ENCODE results near the gene TUBB1.

Gene TUBB1

DNA sequence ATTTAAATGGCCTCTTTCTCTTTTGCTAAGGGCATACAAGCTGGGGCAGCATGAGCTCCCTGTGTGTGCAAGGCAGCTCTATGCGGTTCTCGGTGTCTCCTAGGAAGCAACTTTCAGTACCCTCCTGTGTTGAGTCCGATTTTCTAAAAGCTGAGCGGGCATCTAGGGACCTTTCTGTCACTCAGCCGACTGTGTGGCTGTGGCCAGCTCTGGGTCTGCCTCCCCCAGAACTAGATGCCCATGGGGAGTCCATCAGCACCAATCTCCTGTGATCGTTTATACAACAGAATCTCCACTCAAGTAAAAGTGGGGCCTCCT is 30.7 kb upstream of the TUBB1 start:
- H3K4me3 ChIP-seq (ENCODE audit: low read depth, low read length) = no peak overlapping the region

DNA sequence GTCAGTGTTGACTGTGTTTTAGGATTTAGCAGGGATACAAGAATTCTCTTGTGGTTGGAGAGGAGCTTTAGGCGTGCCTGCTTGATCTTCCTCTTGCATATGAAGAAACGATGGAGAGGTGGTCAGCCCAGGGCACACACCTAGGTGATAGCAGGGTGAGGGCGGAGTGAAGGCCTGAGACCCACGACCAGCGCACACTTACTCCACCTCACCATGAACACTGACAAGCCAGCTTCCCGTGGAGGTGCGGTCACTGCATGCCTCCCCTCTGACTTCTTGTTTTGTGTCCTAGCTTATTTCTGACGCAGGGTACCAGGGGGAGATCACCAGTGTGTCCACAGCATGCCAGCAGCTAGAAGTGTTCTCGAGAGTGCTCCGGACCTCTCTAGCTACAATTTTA is 30.0 kb upstream of the TUBB1 start:
- H3K4me3 ChIP-seq (ENCODE audit: low read depth, low read length) = no peak overlapping the region

DNA sequence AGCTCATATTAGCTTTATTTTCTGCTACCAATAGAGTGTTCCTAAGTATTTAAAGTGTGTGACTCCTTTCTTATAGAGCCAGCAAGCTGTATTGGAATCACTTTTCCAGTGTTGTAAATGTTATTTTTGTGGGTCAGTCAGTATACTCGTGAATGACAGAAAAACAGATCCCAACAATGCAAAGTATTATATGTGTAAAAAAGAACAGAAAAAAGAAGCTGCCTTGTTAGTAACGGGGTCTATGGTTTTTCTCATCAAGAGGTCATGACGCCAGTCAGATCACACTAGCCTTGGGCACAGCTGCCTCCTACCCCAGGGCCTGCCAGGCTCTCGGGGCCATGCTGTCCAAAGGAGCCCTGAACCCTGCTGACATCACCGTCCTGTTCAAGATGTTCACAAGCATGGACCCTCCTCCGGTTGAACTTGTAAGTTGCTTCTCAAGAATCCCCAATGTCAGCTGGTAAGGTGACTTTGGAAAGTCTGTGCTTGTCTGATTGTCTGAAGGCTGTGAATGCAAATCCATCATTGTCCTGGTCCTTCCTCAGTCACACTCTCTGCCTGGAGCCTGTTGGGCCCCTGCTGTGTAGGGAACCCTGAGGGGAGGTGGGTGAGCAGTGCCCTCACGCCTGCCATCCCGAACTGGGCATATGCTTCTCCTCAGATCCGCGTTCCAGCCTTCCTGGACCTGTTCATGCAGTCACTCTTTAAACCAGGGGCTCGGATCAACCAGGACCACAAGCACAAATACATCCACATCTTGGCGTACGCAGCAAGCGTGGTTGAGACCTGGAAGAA is 28.4 kb upstream of the TUBB1 start:
- no peak overlapping the region for H3K4me3 ChIP-seq (ENCODE audit: low read depth, low read length)

DNA sequence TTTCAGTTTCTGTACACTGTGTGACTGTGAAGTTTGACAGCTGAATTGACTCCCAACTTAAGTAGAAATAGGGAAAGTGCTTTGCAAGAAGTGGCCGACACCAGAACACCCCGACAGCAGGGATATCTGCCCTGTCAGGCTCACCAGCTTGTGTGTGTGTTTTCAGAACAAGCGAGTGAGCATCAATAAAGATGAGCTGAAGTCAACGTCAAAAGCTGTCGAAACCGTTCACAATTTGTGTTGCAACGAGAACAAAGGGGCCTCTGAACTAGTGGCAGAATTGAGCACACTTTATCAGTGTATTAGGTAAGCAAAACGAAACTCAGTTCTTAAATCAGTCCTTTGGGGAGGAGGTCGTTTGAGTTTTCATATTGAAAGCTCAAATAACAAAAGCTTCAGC is 27.5 kb upstream of the TUBB1 start:
- no peak overlapping the region for H3K4me3 ChIP-seq (ENCODE audit: low read depth, low read length)

DNA sequence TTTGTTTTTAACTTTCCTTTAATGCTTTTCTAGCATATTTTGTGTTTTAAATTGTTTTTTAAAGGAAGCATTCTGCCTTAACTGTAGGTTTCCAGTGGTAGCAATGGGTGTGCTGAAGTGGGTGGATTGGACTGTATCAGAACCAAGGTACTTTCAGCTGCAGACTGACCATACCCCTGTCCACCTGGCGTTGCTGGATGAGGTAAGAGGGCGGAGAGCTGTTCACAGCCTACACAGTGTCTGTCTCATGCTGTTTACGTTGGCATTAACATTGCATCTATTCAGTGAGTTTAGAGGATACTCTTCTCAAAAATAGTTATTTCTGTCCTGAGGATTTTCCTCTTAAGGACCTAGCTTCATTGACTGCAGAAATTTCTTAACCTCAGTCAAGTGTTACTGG is 26.3 kb upstream of the TUBB1 start:
- H3K4me3 ChIP-seq (ENCODE audit: low read depth, low read length) = no peak overlapping the region

DNA sequence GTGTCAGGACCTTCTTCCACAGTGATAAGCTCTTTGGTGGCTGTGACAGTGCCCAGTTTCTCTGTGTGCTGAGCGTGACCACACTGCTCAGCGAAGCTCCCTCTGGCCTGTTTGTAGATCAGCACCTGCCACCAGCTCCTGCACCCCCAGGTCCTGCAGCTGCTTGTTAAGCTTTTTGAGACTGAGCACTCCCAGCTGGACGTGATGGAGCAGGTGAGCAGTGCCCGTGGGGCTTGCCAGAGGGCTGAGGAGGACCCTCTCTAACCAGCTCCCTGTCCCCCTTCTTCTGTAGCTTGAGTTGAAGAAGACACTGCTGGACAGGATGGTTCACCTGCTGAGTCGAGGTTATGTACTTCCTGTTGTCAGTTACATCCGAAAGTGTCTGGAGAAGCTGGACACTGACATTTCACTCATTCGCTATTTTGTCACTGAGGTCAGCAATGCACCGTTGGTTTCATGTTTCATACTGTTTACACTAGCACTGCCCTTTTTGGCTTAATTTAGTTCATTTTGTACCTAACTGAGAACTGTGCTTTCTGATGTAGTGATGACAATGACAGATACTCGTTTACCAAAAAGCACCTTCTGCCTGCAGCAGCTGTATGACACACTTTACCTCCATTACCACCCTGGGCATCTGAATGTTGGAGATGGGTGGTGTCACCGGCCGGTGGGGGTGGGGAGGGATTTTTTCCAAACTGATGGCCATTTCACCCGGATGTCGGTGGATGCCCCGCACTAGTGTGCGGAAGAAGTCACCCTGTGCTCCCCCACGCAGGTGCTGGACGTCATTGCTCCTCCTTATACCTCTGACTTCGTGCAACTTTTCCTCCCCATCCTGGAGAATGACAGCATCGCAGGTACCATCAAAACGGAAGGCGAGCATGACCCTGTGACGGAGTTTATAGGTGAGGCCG is 25.6 kb upstream of the TUBB1 start:
- H3K4me3 ChIP-seq (ENCODE audit: low read depth, low read length) = no peak overlapping the region

DNA sequence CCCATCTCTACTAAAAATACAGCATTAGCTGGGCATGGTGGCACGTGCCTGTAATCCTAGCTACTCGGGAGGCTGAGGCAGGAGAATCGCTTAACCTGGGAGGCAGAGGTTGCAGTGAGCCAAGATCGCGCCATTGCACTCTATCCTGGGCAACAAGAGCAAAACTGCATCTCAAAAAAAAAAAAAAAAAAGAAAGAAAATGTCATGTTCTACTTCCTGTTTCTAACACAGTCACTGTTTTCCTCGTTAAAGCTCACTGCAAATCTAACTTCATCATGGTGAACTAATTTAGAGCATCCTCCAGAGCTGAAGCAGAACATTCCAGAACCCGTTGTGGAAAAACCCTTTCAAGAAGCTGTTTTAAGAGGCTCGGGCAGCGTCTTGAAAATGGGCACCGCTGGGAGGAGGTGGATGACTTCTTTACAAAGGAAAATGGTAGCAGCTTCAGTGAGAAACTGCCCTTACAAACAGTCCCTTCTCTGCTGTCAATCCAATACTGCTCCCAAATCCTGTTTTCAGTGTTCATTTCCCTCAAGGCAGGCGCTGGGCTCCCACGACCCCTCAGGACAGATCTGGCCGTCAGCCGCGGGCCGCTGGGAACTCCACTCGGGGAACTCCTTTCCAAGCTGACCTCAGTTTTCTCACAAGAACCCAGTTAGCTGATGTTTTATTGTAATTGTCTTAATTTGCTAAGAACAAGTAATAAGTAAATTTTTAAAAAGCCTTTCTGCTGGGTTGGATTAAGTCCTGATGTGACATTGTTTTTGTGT is 24.7 kb upstream of the TUBB1 start:
- H3K4me3 ChIP-seq (ENCODE audit: low read depth, low read length) = no peak overlapping the region

DNA sequence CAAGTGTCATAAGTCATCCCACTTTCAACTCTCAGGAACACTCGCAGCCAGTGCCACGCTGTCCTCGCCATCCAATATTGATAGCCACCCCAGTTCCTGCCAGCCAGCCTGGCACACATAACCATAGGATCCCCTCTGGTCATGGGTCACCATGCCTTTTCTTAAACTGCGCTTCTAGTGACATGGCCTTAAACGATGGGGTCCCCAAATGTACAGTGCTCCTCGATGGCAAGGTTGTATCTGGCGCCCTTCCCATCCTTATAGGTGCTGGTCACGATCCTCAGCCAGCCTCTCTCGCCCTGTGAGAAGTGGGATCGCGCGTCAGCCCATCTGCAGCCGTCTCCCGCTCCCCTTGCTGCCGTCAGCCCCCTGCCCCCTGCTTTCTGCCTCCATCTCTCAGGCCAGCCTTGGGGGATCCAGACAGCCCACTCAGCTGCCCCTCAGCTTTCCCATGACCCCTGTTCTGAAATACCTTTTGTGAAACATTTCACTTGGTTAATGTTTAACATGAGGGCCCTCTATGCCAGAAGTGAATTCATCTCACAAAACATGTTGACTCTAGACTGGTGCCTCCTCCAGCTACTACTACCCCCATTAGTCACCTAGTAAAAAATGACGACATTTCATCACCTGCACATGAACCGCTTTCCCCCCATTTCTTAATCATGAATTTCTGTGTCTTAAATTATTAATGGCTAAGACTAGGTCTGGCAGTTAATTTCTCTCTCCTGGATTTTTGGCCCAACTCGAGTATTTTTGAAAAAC is 23.6 kb upstream of the TUBB1 start:
- no peak overlapping the region for H3K4me3 ChIP-seq (ENCODE audit: low read depth, low read length)

DNA sequence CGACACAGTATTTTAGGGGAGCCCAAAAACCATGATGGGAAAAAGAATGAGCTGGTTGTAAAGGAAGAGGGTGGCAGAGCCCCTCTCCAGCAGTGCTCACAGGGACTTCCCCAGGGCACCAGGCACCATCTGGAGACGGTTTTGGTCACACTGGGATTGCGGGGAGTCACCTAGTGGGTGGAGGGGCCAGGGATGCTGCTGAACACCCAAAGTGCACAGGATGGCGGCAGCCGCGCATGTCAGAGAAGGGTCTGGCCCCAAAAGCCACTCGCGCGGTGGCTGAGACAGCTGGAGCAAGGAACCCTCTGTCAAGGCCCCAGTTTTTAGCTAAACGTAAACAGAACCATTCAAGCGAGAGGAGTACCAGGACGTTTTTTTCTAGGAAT is 23.0 kb upstream of the TUBB1 start:
- no peak overlapping the region for H3K4me3 ChIP-seq (ENCODE audit: low read depth, low read length)

DNA sequence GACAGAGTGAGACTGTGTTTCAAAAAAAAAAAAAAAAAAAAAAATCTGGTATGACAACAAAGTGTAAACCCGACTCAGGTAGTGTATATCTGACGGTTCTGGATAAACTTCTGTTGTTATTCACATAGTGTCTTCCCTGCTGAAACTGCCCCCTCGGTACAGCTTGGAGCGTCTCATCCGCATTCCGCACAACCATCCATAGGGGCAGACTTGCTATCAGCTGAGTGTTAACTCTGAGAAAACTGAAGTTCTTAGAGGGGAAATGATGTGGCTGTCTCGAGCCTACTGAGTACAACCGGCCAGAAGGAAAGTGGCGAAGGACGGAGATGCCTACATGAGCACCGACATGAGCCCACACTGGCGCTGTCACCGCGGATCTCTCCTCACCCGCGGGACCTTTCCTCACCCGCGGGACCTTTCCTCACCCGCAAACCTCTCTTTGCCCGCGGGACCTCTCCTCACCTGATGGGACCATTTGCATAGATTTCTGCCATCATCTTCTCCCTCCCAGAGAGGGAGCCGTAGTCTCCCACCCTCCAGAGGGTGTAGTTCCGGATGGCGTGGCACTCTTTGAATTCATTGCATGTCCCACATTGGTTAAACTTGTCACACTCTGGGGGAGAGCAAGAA is 22.0 kb upstream of the TUBB1 start:
- no peak overlapping the region for H3K4me3 ChIP-seq (ENCODE audit: low read depth, low read length)

DNA sequence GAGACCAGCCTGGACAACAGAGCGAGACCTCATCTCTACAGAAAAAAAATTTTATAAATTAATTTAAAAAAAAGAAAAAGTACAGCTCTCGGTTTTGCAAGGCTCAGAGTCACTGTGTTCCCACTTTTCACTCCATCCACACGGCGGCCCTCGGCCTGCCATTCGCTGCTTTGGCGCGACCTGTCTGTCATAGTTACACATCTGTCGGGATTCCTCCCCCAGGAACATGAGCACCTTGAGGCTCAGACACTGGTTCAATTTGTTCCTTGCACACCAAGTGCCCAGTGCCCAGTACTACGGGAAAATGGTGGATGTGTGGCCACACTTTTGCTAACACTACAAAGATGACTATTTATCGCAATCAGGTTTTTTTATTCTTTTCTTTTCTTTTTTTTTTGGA is 20.6 kb upstream of the TUBB1 start:
- H3K4me3 ChIP-seq (ENCODE audit: low read depth, low read length) = no peak overlapping the region

DNA sequence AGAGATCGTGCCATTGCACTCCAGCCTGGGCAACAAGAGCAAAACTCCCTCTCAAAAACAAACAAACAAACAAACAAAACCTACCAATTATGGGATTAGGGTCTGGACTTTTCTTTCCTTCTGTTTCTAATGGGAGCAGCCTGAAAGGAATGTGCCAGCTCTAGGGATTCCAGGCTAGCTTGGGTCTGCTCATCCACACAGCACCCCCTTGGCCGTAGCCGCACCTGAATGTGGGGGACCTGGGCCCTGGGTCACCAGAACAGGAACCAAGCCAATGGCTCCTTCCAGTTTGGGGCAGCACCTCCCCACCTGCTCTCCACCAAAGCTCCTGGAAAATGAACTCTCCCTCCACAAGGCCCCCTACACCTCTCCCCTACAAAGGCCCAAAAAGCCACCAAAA is 18.9 kb upstream of the TUBB1 start:
- H3K4me3 ChIP-seq (ENCODE audit: low read depth, low read length) = no peak overlapping the region

DNA sequence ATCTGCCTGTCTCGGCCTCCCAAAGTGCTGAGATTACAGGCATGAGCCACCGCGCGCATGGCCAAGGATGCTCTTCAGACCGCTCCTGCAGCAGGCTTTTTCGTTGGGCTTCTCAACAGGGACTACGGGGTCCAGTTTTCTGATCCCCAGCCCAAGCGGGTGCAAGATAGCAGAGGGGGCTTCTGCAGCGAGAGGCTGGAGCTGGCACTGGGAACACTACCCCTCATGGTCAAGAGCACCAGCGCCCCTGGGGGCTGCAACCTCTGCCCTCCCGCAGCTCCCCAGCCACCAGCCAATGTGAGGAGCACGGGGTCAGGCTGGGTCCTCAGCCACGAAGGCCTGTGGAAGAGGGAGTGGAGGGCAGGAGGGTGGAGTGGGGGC is 18.2 kb upstream of the TUBB1 start:
- H3K4me3 ChIP-seq (ENCODE audit: low read depth, low read length) = no peak overlapping the region

DNA sequence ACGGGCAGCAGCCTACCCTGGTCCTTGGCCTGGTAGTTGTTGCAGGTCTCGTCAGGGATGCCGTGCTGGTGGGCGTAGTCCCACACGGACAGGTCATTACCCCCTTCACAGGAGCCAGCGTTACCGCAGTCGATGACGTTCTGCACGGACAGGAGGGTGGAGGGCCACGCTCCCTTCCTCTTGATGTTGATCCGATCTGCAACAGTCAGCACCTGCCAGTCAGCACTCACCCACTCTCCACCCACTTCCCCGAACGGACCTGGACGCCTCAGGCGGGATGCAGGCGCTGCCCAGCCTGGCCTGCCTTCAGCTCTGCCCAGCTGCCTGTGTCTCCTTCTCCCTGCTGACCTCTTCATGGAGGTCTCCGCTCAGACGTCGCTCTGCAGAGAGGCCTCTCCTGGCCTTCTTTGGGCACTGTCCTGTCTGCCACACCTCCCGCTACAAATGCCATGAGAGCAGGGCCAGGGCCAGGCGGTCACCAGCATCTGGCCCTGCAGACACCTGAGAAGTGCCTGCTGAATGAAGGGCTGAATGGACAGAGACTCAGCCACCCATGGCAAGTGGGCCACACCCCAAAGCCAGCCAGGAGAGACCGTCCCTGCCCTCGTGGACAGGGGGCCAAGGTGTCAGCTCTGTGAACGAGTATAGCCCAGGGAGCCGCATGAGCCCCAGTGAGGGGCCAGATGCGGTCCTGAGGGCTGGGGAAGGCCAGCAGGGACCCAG is 17.6 kb upstream of the TUBB1 start:
- H3K4me3 ChIP-seq (ENCODE audit: low read depth, low read length) = no peak overlapping the region

DNA sequence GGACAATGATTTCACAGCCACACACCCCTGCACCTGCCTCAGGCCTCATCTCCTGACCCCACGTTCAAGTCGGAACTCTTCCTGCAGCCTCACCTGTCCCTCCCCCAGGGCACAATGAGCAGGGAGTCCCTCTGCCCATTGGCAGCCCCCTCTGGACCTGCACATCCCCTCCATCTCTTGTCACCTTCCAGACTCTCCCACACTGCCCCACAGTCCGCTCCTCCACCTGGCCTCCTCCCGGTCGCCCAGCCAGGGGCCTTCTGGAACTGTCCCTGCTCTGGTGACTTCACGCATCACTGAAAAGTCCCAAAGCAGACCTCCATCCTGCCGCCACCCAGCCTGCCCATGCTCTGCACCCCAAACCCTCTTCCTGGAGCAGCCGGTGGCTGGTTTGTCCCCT is 16.8 kb upstream of the TUBB1 start:
- H3K4me3 ChIP-seq (ENCODE audit: low read depth, low read length) = no peak overlapping the region

DNA sequence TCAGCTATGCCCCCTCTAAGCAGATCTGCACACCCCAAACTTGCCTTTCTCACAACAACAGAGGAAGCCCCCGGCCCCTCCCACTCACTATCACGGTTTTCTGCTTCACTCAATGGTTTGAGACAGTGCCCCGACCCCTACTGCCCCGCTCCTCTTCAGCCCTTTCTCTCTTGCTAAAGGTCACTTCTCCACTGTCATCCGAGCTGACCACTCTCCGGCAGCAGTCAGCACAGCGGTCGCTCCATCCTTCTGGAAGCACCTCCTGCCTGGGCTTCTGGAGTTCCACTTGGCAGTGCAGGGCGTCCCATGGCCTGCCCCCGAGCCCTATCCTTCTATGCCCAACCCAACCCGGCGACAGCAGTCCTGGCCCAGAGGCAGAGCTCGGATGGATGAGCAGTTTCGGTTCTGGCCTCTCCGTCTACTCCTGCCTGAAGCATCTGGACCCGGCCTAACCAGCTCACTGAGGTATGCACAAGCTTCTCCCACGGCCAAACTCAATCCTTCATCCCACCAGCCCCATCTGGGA is 16.3 kb upstream of the TUBB1 start:
- H3K4me3 ChIP-seq (ENCODE audit: low read depth, low read length) = no peak overlapping the region

DNA sequence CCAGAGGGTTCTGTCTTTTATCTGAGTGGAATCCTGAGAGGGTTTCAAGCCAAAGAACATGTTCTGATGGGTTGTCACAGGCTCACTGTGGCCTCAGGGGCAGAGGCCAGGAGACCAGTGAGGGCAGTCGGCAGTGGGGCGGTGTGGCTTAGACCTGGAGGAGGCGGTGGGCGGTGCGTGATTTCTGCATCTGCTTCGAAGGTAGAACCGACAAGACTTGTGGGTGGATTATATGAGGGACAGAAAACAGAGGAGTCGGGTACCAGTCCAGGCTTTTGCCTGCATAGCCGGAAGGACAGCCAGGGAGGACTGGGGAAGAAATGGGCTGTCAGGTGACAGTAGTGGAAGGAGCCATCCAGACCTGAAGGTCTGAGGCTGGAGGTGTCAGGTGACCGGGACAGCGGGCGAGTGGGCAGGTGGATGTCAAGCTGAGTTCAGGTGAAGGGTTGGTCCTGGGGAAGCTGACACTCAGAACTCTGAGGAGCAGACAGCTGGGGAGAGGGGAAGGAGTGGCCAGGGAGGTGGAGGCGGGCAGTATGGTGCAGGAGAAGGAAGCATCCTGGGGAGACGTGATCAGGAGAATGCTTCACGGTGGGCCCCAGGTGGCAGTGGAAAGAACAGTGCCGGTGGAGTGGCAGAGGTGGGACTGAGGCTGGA is 15.3 kb upstream of the TUBB1 start:
- H3K4me3 ChIP-seq (ENCODE audit: low read depth, low read length) = no peak overlapping the region

DNA sequence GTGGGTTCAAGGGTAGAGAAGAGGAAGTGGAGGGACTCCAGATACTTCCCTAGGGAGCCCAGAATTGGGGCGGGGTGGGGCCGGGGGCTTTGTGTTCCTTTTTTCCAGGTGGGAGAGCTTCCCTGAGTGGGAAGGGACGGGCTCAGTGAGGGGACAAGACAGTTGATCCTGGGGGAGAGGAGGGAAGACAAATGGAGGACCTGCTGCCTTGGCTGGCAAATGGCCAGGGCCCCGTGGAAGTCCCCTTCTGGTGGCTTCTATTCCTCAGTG is 14.8 kb upstream of the TUBB1 start:
- H3K4me3 ChIP-seq (ENCODE audit: low read depth, low read length) = no peak overlapping the region

DNA sequence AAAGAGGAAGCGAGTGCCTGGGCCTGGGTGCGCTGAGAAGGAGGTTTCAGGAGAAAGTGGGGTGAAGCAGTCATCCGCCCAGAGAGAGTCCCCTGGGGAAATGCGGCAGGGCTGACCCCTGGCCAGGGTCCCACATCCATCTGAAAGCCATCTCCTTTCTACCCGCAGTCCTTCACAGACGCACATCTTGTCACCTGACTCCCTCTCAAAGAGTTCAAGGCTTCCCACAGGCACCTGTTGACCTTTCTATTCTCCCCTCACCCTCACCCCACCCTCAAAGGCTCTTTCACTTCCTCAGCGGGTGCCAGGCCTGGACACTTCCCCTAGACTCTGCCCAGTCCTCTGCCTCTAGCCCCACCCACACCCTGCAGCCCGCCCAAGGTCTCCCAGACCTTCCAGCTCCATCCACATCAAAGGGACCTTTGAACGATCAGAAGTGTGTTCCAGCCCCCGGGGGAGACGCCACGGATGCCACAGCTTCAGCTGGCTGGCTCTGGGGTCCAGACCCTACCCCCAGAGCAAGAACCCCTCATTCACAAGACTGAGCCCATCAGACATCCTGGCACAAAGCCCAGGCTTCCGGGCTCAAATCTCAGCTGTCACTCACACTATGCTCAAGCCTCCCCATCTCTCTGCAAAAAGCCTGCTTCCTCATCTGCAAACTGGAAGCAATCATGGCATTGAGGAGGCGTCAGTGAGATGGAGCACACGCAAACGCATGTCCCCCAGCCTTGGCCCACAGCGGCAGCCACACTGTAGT is 14.3 kb upstream of the TUBB1 start:
- no peak overlapping the region for H3K4me3 ChIP-seq (ENCODE audit: low read depth, low read length)
